Omental fat pad (tissue), 4 donors: ENCODE results near the gene TSN. TPM values are rescaled to one million over a fixed set of nuclear protein-coding genes. Genes with fewer than 3 reads are reported as not detected.
"Not testable (repeated sequence)": the region's sequence is repeated elsewhere in the genome, so short reads cannot be mapped to it uniquely, and the experiment has no call there.

Experiments used
- ATAC-seq: fragments of 150-250 bp; one replicate; pipeline ENCODE4 v1.9.1; 2016; ENCODE audit warnings: mild to moderate bottlenecking, moderate library complexity; ENCODE audit not compliant: low FRiP score
- DNase-seq: peaks from one replicate; pipeline ENCODE4 v3.0.0-alpha.2; 2019; ENCODE audit warnings: low spot score
- total RNA-seq, 4 donors: library from RNA; depleted of rRNA; stranded (reverse); fragments of >200 nt; gene quantifications; one replicate each; pipeline ENCODE4 v1.1.0, GENCODE V29; 2016
- TF ChIP-seq, protein P1 (sequence below), 3 donors: fragments of 450-650 bp; IDR thresholded peaks; one replicate each; pipeline ENCODE4 v1.5.1; 2016 to 2017; ENCODE audit warnings: antibody characterized with exemption in 3 of 3, mild to moderate bottlenecking in 3 of 3, moderate library complexity in 2 of 3

TSN gene
- total RNA-seq, result 10 to 100 TPM; 28.3 to 39.5 (median 33.2) TPM

DNA sequence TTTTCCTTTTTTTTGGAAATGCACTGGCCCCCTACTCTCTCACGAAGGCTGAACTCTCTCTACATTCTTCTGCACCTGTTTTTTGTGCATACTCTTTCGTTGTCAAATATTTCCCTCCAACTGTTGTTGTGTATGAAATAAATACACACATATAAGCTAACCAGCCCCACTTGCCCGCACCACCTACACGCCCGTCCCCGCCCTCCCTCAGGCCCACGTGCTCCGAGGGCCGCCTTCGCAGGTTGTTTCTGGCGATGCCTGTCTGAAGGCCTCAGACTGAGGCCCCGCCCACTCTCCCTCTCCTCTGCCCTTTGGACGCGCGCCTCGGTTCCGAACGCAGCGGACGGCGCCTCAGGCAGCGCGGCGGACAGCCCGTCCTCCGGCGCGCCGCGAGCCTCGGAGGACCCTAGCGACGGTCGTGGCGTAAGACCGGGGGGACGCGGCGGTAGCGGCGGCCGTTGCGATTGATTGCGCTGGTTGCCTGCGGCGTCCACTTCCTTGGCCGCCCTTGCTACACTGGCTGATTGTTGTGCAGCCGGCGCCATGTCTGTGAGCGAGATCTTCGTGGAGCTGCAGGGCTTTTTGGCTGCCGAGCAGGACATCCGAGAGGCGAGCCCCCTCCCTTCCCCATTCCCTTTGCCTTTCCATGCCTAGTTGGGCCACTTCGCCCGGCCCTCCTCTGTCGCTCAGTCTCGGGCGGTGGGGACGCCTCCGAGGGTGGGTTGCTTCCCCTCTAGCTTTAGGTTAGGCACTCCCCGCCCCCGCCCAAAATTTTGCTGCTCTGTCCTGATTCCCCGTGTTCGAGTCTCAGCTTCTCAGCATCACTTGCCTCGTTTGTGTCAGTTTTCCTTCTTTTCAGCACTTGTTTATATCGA is at the start of gene TSN:
Gene TSN, plus strand, starts transcription at position 415 of the 875 bp plus-strand sequence. Its CDS starts 129 bp downstream, at position 544.
- ATAC-seq (peak; percentile 100), DNase-seq (peak; percentile 88)
- TF ChIP-seq, protein P1, sequence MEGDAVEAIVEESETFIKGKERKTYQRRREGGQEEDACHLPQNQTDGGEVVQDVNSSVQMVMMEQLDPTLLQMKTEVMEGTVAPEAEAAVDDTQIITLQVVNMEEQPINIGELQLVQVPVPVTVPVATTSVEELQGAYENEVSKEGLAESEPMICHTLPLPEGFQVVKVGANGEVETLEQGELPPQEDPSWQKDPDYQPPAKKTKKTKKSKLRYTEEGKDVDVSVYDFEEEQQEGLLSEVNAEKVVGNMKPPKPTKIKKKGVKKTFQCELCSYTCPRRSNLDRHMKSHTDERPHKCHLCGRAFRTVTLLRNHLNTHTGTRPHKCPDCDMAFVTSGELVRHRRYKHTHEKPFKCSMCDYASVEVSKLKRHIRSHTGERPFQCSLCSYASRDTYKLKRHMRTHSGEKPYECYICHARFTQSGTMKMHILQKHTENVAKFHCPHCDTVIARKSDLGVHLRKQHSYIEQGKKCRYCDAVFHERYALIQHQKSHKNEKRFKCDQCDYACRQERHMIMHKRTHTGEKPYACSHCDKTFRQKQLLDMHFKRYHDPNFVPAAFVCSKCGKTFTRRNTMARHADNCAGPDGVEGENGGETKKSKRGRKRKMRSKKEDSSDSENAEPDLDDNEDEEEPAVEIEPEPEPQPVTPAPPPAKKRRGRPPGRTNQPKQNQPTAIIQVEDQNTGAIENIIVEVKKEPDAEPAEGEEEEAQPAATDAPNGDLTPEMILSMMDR (IDR thresholded peaks at IDR 0.05), result no peak

DNA sequence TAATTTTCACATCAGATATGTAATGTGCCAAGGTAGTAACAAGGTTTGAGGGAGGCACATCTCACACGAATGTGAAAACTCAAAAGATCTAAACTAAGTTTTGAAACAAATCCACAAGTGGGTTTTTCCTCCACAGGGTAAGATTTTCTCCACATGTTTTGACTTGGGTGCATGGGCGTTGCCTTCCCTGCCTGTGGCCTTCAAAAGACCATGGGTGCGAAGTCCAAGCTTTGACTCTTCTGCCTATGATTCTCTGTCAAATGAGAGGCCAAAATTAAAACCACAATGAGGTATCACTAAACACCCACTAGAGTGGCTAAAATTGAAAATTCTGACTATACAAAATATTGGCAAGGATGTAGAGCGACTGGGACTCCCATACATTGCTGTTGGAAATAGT is 49.5 kb upstream of the TSN start:
- DNase-seq (no peak), ATAC-seq (no peak)
- TF ChIP-seq, protein P1 (IDR thresholded peaks at IDR 0.05), result no peak

- DNase-seq (no peak), ATAC-seq (no peak)
- TF ChIP-seq, protein P1 (IDR thresholded peaks at IDR 0.05), result no peak
These were observed 48.0 kb upstream of the TSN start for GRCh38 chr2:121707344-121707919.

GRCh38 chr2:121707920-121708361 is 47.5 kb upstream of the TSN start:
- DNase-seq (no peak), ATAC-seq (no peak)
- TF ChIP-seq, protein P1 (IDR thresholded peaks at IDR 0.05), result no peak

DNA sequence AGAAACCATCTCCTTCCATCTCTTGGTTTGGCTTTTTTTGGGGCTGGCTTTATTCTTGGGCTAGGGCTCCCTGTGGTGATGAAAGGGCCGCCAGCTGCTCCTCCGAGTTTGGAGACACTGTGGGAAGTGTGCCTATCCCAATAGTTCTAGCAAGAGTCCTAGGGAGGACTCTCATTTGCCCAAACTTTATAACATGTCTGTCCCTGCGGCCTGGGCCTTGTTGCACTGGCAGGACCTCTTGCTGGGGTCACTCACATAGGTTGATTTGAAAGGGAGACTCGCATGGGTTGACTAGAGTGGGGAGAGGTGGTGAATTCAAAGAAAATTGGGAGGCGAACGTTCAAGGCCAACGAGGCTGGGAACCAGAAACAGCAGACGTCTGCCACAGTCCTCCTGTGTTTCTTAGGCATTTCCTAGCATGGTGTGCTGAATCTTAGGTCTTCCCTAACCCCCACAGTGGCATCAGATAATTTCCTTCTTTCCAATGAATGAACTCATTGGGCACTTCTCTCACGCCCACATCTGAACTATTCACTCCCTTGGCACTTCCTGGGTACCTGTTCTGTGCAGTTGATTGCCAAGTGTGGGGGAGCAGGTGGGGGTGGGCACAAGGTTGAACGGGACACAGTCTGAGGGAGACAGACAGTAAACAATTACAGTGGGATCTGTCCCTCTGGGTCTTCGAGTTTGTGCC is 45.5 kb upstream of the TSN start:
- ATAC-seq (no peak), DNase-seq (no peak)
- TF ChIP-seq, protein P1 (IDR thresholded peaks at IDR 0.05), result no peak

DNA sequence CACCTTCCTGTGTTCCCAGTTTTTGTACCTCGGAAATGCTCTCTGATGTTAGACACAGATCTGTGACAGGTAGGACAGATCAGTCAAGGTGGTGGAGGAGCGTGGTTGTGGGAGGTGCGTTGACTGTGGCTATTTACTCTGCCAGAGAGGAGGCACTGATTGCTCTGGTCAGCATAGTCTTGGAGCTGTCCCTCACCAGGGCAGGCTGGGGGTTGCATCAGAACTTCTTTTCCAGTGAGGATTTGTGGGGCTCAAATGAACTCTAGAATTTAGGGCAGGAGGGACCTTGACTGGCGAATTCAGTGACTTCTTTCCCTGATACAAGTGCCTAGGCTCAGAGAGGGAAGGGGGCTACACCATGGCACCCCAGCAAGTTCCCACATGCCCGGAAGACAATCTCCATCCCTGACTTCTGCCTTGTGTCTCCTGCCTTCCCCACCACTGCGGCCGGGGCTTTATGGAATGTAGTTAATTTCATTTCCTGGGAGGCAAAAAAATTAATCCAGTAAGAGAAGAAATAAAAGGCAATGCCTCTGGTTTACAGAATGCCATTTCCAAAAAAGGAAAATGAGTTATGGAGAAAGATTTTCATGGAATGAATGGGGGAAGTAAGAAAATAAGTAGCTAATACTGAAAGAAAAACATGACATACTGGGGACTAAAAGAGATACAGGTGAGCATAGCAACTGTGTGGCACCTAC is 44.8 kb upstream of the TSN start:
- no peak for DNase-seq
- TF ChIP-seq, protein P1 (IDR thresholded peaks at IDR 0.05), result no peak

DNA sequence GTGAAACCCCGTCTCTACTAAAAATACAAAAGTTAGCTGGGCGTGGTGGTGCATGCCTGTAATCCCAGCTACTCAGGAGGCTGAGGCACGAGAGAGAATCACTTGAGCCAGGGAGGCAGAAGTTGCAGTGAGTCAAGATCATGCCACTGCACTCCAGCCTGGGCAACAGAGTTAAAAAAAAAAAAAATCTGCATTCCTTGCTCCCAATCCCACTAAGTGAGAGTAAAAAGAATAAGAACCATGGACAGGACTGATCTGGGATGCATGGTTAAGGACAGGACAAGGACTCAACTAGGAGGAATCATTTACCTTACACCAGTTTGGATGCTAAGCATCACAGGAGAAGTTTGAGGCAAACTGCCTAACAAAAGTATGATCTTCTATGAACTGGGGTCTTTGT is 44.0 kb upstream of the TSN start:
- not testable (repeated sequence) for ATAC-seq, DNase-seq

More for the DNA sequence above, 44.8 kb upstream of the TSN start:
- ATAC-seq, result no peak
